Measurements from ENCODE around the gene PKLR.

DNA sequence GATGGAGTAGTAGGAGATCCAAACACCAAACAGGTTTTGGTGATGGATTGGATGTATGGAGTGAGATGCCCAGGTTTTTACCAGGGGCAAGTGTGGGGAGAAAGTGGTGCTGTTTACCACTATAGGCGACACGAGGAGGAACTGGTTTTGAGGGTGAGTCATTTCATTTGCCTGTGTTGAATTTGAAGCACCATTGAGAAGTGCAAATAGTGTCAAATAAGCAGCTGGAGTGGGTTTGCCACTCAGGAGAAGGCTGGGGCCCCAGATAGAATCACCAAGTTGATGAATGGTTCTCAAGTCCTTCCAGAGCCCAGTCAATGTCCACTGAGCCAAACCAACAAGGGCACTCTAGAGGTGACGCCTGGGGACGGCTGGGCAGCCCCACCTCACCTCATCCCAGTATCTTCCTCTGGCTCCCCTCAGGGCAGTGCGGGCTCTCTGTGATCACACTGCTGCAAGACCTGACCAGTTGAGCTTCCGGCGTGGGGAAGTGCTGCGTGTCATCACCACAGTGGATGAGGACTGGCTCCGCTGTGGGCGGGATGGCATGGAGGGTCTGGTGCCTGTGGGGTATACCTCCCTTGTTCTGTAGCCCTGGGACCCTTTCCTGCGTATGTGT lies 28.9 kb upstream of the PKLR start:
- TF ChIP-seq CTCF (IDR thresholded peaks at IDR 0.05; ENCODE audit: low read depth, low read length, poor library complexity, severe bottlenecking): no peak
- no peak for TF ChIP-seq EZH2phosphoT487 (IDR thresholded peaks at IDR 0.05; ENCODE audit: borderline replicate concordance, low read length)

Data from DOHH2 (cell line).